K562 (cell line): ENCODE measurements around the gene STK17A. TPM values are rescaled to one million over a fixed set of nuclear protein-coding genes. Genes with fewer than 3 reads are reported as not detected.

ENCODE experiments used
- ATAC-seq: fragments of 200-7000 bp; cut with Tn5 transposase; 3 replicates; pipeline ENCODE4 v1.9.1; 2020; ENCODE audit warnings: moderate library complexity
- BruUV-seq: library from RNA; stranded (reverse); fragments of 400-500 nt; replicated peaks from 2 replicates; lab custom pipeline; 2021; lab: Mats Ljungman, UMichigan
- CTCF ChIA-PET: fragments of 300-600 bp; formaldehyde crosslinking; extraction: SDS; loops from one replicate; lab custom pipeline; 2021; ENCODE audit warnings: low intra/inter-chr PET ratio; lab: Yijun Ruan, JAX
- POLR2A ChIA-PET: fragments of 300-600, 350-650 bp; sonication (Branson Sonifier 250); formaldehyde crosslinking; extraction: SDS; loops from one replicate; lab custom pipeline; 2021; ENCODE audit warnings: antibody characterized with exemption, inconsistent platforms; lab: Yijun Ruan, JAX
- DNase-seq, 4 experiments: peaks; one replicate each; pipeline versions ENCODE4 v3.0.0 to v3.0.0-alpha.2; 2011 to 2018; ENCODE audit warnings: low spot score in 3 of 4, mixed read lengths in 3 of 4; ENCODE audit errors: extremely low read depth in 1 of 4
- FAIRE-seq: peaks from 2 replicates; lab custom pipeline; 2011; peaks lifted over from hg19 to GRCh38; lab: Jason Lieb, UNC
- H2AFZ ChIP-seq: 2 replicates; pipeline ENCODE4 v1.6.0; 2011; ENCODE audit warnings: low read depth, low read length, control low read depth, inconsistent platforms
- H3K27ac ChIP-seq: fragments of 200-600 bp; 3 replicates; pipeline ENCODE4 v1.8.0; 2011; ENCODE audit warnings: low read depth, mild to moderate bottlenecking, control low read depth, inconsistent platforms, low read length, moderate library complexity, mixed read lengths; ENCODE audit errors: extremely low read depth
- H3K27me3 ChIP-seq, 2 experiments: fragments of 300-600 bp in 1 of 2; 2 replicates in 1 of 2; 3 replicates in 1 of 2; pipeline versions ENCODE4 v1.6.0 to v1.8.0; 2011; ENCODE audit warnings: inconsistent platforms in 2 of 2, low read length in 2 of 2, mild to moderate bottlenecking in 1 of 2, mixed read lengths in 1 of 2, moderate library complexity in 1 of 2; ENCODE audit not compliant: control insufficient read depth in 2 of 2, insufficient read depth in 2 of 2
- H3K36me3 ChIP-seq: fragments of 300-600 bp; 3 replicates; pipeline ENCODE4 v1.8.0; 2011; ENCODE audit warnings: mild to moderate bottlenecking, low read length, inconsistent platforms; ENCODE audit not compliant: control insufficient read depth, insufficient read depth
- H3K4me1 ChIP-seq, 2 experiments: fragments of 200-600 bp in 1 of 2; replicated peaks in 1 of 2; 2 replicates in 1 of 2; 3 replicates in 1 of 2; pipeline versions ENCODE4 v1.5.1 to v1.8.0; 2011; ENCODE audit warnings: inconsistent platforms in 2 of 2, low read length in 2 of 2, mild to moderate bottlenecking in 1 of 2, mixed read lengths in 1 of 2, moderate library complexity in 1 of 2; ENCODE audit not compliant: control insufficient read depth in 2 of 2, insufficient read depth in 2 of 2
- H3K4me2 ChIP-seq: 2 replicates; pipeline ENCODE4 v1.6.1; 2011; ENCODE audit warnings: low read length, control low read depth, inconsistent platforms, mixed read lengths; ENCODE audit not compliant: insufficient read depth
- H3K4me3 ChIP-seq: fragments of 200-600 bp; sonication (generic), shearing (Covaris generic); 2 replicates; pipeline ENCODE4 v1.5.1; 2016; ENCODE audit warnings: control low read depth, inconsistent platforms
- H3K79me2 ChIP-seq: fragments of 200-600 bp; 3 replicates; pipeline ENCODE4 v1.8.0; 2011; ENCODE audit warnings: low read length, inconsistent platforms; ENCODE audit not compliant: control insufficient read depth, insufficient read depth
- H3K9ac ChIP-seq, 2 experiments: 2 replicates each; pipeline versions ENCODE4 v1.6.0 to v1.6.1; 2011; ENCODE audit warnings: low read depth in 2 of 2, low read length in 2 of 2, control low read depth in 1 of 2, inconsistent platforms in 1 of 2, mild to moderate bottlenecking in 1 of 2, mixed read lengths in 1 of 2; ENCODE audit not compliant: insufficient read depth in 1 of 2
- H3K9me1 ChIP-seq: one replicate; pipeline ENCODE4 v1.6.0; 2011; ENCODE audit warnings: inconsistent platforms, mild to moderate bottlenecking, low read length, moderate library complexity; ENCODE audit not compliant: control insufficient read depth, insufficient read depth
- H3K9me3 ChIP-seq: replicated peaks from 2 replicates; pipeline ENCODE4 v1.5.1; 2011; ENCODE audit warnings: low read depth, low read length, inconsistent platforms; ENCODE audit not compliant: control insufficient read depth, insufficient read depth
- H4K20me1 ChIP-seq: replicated peaks from 2 replicates; pipeline ENCODE4 v1.6.1; 2011; ENCODE audit warnings: low read length, inconsistent platforms, mixed read lengths; ENCODE audit not compliant: control insufficient read depth, insufficient read depth
- CEBPB ChIP-seq: fragments of 450-650 bp; IDR thresholded peaks from 2 replicates; pipeline ENCODE4 v1.6.1; 2016; ENCODE audit warnings: missing genetic modification characterization, missing compliant biosample characterization
- CEBPG ChIP-seq, 3 experiments: fragments of 200-800 bp in 1 of 3; sonication (Bioruptor generic) in 1 of 3; sonication (generic) in 1 of 3; formaldehyde crosslinking in 1 of 3; IDR thresholded peaks in 2 of 3; conservative IDR thresholded peaks in 1 of 3; 2 replicates each; pipeline versions ENCODE4 v1.6.1 to v1.8.0; 2016 to 2022; ENCODE audit warnings: missing compliant biosample characterization in 2 of 3, missing genetic modification characterization in 2 of 3, mild to moderate bottlenecking in 1 of 3, missing genetic modification reagents in 1 of 3
- DMBX1 ChIP-seq: fragments of 250-450 bp; sonication (Bioruptor Pico); IDR thresholded peaks from 2 replicates; pipeline ENCODE4 v1.8.0; 2022; ENCODE audit warnings: inconsistent platforms, mild to moderate bottlenecking, moderate library complexity, borderline replicate concordance
- POLR2AphosphoS5 ChIP-seq: IDR thresholded peaks from 2 replicates; pipeline ENCODE4 v1.6.1; 2011; ENCODE audit warnings: mild to moderate bottlenecking, low read depth, low read length, moderate library complexity; ENCODE audit not compliant: control insufficient read depth, insufficient read depth
- POLR2H ChIP-seq: IDR thresholded peaks from 2 replicates; pipeline ENCODE4 v1.6.1; 2016; ENCODE audit warnings: missing genetic modification characterization, low read depth, mild to moderate bottlenecking, control low read depth, missing compliant biosample characterization, moderate library complexity
- RBM22 ChIP-seq: fragments of 200-400 bp; formaldehyde crosslinking; IDR thresholded peaks from 2 replicates; pipeline ENCODE4 v1.6.1; 2018; ENCODE audit warnings: low read length, low read depth; ENCODE audit not compliant: poor library complexity, severe bottlenecking
- SOX6 ChIP-seq: fragments of 450-650 bp; IDR thresholded peaks from 2 replicates; pipeline ENCODE4 v1.6.1; 2014; ENCODE audit warnings: mild to moderate bottlenecking
- ZNF707 ChIP-seq: fragments of 250-450 bp; sonication (Bioruptor Pico); conservative IDR thresholded peaks from 2 replicates; pipeline ENCODE4 v1.8.0; 2022; ENCODE audit warnings: inconsistent platforms, mild to moderate bottlenecking, moderate library complexity
- ZSCAN32 ChIP-seq: fragments of 450-650 bp; formaldehyde crosslinking; IDR thresholded peaks from 2 replicates; pipeline ENCODE4 v1.4.0; 2020; ENCODE audit warnings: mild to moderate bottlenecking, moderate library complexity
- WGBS: fragments of 100-300 bp; shearing (Covaris generic); methylation state at CpG from one replicate; pipeline ENCODE4 v1.1.6; 2016; ENCODE audit warnings: low coverage, mixed read lengths; ENCODE audit not compliant: insufficient coverage; ENCODE audit errors: missing lambda C conversion rate; 5-methylcytosine and 5-hydroxymethylcytosine counted together
- in situ Hi-C: fragments of 300-500 bp; cut with MboI; formaldehyde crosslinking; loops from 4 replicates; pipeline ENCODE4 v1.15.0; 2018; ENCODE audit warnings: inconsistent platforms, mixed read lengths
- intact Hi-C: fragments of 100-400 bp; cut with micrococcal nuclease; formaldehyde crosslinking; loops from 2 replicates; pipeline ENCODE4 v1.14.2; 2022
- polyA plus RNA-seq, 8 experiments: library from polyadenylated mRNA; depleted of rRNA in 4 of 8; stranded (reverse) in 5 of 8; unstranded in 3 of 8; fragments of >200 nt; fragmentation: Nextera tagmentation in 2 of 8; fragmentation: Illumina TruSeq in 1 of 8; extraction: Ambion mirVana in 2 of 8; extraction: Trizol in 1 of 8; gene quantifications; 2 replicates each; pipeline versions ENCODE4 v1.2.1 to v1.2.3, GENCODE V29; 2011 to 2014; ENCODE audit warnings: inconsistent platforms in 1 of 8, missing spikeins in 1 of 8
- total RNA-seq, 7 experiments: library from RNA; depleted of rRNA in 6 of 7; stranded (reverse); fragments of >200 nt in 6 of 7; fragmentation: Illumina TruSeq in 2 of 7; extraction: Trizol in 2 of 7; gene quantifications; 2 replicates each; pipeline versions ENCODE4 v1.2.1 to v1.2.3, GENCODE V29; 2011 to 2021; ENCODE audit warnings: low replicate concordance in 1 of 7
- TF ChIP-seq, protein P1 (sequence below): fragments of 250-450 bp; sonication (Bioruptor Pico); IDR thresholded peaks from 2 replicates; pipeline ENCODE4 v1.4.0; 2020; ENCODE audit warnings: mild to moderate bottlenecking, moderate library complexity
- TF ChIP-seq, protein P2 (sequence below): fragments of 250-450 bp; sonication (Bioruptor Pico); IDR thresholded peaks from 2 replicates; pipeline ENCODE4 v1.5.0; 2021
- TF ChIP-seq, protein P3 (sequence below): fragments of 450-650 bp; IDR thresholded peaks from 2 replicates; pipeline ENCODE4 v1.6.1; 2016; ENCODE audit warnings: missing biosample characterization, missing genetic modification characterization

STK17A gene
- total and polyA plus RNA-seq, 9 of the 15 experiments (the other 6 are each of a cell fraction or from before 2014, with no cell fraction given) = 3.4 to 16.3 (median 13.2) TPM

DNA sequence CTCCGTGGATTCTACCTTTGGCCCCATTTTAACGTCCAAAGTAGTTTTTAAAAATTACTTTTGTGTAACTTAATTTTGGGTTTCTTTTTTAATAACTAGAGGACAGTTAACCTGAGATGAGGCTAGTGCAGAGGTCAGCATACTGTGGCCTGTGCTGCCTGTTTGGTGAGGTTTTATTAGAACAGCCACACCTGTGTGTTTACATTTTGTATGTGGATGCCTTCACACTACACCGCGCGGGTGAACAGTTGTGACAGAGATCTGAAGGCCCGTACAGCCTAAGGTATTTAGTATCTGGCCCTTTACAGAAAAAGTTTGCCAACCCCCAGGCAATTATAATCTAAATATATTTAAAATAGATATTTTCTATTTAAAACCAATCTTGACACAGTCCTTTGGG, 46.9 kb downstream of the STK17A start (continued):
- TF ChIP-seq, protein P1, sequence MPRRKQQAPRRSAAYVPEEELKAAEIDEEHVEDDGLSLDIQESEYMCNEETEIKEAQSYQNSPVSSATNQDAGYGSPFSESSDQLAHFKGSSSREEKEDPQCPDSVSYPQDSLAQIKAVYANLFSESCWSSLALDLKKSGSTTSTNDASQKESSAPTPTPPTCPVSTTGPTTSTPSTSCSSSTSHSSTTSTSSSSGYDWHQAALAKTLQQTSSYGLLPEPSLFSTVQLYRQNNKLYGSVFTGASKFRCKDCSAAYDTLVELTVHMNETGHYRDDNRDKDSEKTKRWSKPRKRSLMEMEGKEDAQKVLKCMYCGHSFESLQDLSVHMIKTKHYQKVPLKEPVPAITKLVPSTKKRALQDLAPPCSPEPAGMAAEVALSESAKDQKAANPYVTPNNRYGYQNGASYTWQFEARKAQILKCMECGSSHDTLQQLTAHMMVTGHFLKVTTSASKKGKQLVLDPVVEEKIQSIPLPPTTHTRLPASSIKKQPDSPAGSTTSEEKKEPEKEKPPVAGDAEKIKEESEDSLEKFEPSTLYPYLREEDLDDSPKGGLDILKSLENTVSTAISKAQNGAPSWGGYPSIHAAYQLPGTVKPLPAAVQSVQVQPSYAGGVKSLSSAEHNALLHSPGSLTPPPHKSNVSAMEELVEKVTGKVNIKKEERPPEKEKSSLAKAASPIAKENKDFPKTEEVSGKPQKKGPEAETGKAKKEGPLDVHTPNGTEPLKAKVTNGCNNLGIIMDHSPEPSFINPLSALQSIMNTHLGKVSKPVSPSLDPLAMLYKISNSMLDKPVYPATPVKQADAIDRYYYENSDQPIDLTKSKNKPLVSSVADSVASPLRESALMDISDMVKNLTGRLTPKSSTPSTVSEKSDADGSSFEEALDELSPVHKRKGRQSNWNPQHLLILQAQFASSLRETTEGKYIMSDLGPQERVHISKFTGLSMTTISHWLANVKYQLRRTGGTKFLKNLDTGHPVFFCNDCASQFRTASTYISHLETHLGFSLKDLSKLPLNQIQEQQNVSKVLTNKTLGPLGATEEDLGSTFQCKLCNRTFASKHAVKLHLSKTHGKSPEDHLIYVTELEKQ (CRISPR knock-in tag) = no peak

DNA sequence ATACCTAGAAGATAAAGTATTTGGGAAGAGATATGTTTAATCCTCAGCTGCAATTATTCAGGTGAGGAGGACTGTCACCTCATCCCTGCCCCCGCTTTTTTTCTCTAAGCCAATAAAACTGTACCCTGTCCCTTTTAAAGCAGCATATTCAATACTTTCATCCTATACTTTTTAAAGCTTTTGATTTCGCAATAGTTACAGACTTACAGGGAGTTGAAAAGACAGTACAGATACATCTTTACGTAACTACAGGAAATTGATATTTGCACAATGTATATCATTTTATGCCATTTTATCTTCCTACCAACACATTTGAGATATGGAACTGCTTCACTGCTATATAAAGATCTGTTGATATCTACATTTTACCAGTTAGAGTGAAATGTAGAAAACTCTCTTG, 47.6 kb downstream of the STK17A start:
- DNase-seq (no peak), FAIRE-seq (peak; percentile 11), ATAC-seq (no peak)
- Histone ChIP-seq H2AFZ (no peak overlapping the region), H3K79me2 (no peaks in the 10 kb centered on the region), H3K9ac (no peak overlapping the region), H4K20me1 (no peaks in the 10 kb centered on the region), H3K4me3 (no peak overlapping the region), H3K27ac (no peak overlapping the region), H3K36me3 (peaks cover 77% of the 10 kb centered on the region), H3K9me3 (no peaks in the 10 kb centered on the region), H3K4me1 (no peaks in the 10 kb centered on the region), H3K27me3 (no peaks in the 10 kb centered on the region), H3K9me1 (no peaks in the 10 kb centered on the region), H3K4me2 (no peak overlapping the region)
- 0 out of 2 replicates have a peak, but pooled peaks have one; percentile 19 for TF ChIP-seq POLR2AphosphoS5
- TF ChIP-seq SOX6 = no peak
- TF ChIP-seq CEBPG (CRISPR knock-in tag; IDR thresholded peaks at IDR 0.05) = no peak
- TF ChIP-seq CEBPG (tag; conservative IDR thresholded peaks at IDR 0.05 in 1 of 2, IDR thresholded peaks at IDR 0.05 in 1 of 2) = peak; percentile 82 to 97
- TF ChIP-seq, protein P2, sequence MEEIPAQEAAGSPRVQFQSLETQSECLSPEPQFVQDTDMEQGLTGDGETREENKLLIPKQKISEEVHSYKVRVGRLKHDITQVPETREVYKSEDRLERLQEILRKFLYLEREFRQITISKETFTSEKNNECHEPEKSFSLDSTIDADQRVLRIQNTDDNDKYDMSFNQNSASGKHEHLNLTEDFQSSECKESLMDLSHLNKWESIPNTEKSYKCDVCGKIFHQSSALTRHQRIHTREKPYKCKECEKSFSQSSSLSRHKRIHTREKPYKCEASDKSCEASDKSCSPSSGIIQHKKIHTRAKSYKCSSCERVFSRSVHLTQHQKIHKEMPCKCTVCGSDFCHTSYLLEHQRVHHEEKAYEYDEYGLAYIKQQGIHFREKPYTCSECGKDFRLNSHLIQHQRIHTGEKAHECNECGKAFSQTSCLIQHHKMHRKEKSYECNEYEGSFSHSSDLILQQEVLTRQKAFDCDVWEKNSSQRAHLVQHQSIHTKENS (CRISPR knock-in tag) = no peak
- TF ChIP-seq, protein P3, sequence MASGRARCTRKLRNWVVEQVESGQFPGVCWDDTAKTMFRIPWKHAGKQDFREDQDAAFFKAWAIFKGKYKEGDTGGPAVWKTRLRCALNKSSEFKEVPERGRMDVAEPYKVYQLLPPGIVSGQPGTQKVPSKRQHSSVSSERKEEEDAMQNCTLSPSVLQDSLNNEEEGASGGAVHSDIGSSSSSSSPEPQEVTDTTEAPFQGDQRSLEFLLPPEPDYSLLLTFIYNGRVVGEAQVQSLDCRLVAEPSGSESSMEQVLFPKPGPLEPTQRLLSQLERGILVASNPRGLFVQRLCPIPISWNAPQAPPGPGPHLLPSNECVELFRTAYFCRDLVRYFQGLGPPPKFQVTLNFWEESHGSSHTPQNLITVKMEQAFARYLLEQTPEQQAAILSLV (tag) = 0 out of 2 replicates have a peak, but pooled peaks have one; percentile 35
- no peak for TF ChIP-seq ZNF707 (CRISPR knock-in tag)
- TF ChIP-seq RBM22 = peak; percentile 56
- TF ChIP-seq CEBPB = peak; percentile 98
- TF ChIP-seq POLR2H (tag) = no peak
- TF ChIP-seq DMBX1 (CRISPR knock-in tag) = no peak
- no peak for TF ChIP-seq ZSCAN32 (CRISPR knock-in tag)
- intact Hi-C loops = no loop called here
- POLR2A ChIA-PET = interaction anchor here (1.4 kb wide), 1 partner anchor 10 kb away, joined by 5 read pairs; no protein-coding TSS in a partner anchor
- in situ Hi-C loops = no loop called here
- BruUV-seq = no TSS peak
- CTCF ChIA-PET = no interaction called here
- WGBS = 91% methylated on average over 3 of the region's 3 CpGs
